GM19463 (cell line): ENCODE data around the gene F5.

ENCODE experiments used
- ATAC-seq: cut with Tn5 transposase; IDR thresholded peaks from one replicate; pipeline ENCODE4 v1.9.1; 2021; ENCODE audit warnings: mild to moderate bottlenecking, moderate library complexity; ENCODE audit not compliant: unreplicated experiment

F5 gene

DNA sequence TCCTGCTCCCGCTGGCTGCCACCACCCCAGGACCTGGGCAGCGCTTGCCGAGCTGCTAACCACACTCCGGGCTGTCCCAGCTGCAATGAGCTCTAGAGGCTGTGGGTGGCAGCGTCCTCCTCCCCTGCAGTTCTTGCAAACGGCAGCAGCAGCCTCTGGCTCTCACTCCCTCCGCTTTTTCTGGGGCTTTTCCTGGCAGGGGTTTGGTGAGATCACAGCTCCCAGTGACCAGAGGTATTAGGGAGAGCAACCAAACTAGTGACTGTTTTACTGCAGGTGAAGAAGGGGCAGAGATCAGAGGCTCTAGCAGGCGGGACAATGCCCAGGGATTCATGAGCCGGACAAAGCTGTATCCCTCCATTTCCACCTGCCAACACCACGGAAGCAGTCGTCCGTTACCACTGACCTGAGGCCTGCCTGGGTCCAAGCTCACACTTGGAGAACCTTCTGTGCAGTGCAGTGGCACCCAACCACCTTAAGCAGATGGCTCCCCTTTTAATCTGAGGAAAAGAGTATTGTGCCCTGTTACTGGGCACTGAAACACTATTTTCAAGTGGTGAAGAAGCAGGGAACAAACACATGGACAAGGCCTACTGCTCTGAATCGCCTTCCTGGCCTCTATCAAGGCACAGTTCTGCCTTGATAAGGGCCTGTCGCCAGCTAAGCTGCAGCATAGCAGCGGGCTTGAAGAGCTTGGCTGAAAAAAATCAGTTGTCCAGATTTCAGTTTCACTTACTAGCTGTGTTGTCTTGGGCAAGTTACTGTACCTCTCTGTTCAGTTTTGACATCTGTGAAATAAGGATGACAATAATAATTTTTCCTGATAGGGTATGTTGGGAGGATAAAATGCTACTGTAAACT is at the start of gene F5:
TSS of gene F5 (minus strand) at position 87 of the 861 bp plus-strand sequence. CDS start 95 bp downstream, outside the sequence.
- peak; percentile 99 for ATAC-seq

DNA sequence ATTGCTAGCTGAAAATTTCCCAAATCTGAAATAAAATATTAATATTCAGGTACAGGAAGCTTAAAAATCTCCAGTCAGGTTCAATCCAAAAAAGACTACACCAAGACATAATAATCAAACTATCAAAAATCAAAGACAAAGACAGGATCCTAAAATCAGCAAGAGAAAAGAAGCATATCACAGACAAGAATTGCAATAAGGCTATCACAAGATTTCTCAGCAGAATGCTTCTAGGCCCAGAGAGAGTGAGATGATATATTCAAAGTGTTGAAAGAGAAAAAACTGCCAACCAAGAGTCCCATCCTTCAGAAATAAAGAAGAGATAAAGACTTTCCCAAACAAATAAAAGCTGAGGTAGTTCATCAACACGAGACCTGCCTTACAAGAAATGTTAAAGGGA is 48.6 kb upstream of the F5 start:
- no peak for ATAC-seq

DNA sequence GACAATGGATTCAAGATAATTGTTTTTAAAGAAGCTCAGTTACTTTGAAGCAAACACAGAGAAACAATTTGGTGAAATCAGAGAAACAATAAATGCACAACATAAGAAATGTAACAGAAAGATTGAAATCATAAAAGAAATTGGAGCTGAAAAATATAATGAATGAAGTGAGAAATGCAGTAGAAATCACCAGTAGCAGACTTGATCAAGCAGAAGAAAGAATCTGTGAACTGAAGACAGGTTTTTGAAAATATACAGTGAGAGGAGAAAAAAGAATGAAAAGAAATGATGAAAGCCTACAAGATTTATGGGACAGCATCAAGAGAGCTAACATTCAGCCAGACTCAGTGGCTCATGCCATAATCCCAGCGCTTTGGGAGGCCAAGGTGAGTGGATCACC is 47.9 kb upstream of the F5 start:
- ATAC-seq = no peak

DNA sequence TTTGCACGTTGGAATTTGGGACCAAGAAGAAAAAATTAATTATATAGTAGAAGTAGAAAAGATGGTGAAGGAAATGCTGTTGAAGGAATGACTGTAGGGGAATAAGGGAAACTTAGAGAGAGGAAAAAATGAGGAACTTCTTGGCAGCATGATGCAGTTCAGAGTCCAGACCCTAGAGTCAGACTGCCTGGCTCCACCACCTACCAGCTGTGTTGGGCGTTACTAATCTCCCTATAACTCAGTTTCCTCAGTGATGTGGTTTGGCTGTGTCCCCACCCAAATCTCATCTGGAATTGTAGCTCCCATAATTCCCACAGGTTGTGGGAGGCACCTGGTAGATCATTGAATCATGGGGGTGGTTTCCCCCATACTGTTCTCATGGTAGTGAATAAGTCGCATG is 45.0 kb upstream of the F5 start:
- no peak for ATAC-seq

DNA sequence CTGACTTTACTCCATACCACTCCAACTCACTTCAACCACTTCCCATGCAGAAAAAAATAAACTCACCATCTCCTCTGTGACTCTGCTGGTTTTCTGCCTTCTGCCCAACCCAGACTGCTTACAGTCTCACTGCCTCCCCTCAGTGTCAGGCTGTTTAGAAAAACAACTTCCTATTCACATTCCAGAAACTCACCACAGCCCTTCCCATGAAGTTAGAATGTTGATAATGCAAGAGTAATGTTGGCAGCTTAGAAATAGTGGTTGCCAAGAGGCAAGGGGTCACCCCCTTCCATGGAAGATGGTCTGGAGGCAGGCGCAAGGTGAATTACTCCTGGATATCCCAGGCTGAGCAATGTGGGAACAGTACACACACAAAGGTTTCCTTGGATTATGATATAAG is 43.7 kb upstream of the F5 start, which contains the start of gene SELP:
TSS of gene SELP (minus strand) at position 119 of the 400 bp plus-strand sequence. CDS start at position 69, 50 bp downstream.
- ATAC-seq = no peak

DNA sequence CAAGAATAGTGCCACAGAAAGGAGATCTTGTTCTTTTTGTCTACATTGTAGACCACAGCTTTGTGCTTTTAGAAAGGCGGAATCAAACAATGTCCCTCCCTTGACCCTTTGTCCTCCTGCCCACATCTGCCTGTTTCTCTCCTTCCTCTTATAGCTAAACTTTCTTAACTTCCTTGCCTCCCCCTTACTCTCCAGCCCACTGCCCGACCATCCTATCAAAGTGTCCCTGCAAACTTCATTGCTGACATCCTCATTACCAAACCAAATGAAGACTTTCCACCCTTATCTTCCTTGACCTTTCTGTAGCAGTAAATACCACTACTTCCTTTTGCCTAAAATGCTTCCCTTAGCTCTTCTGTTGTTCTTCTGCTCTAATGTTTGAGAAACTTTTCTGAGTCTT is 38.6 kb upstream of the F5 start:
- ATAC-seq = no peak

DNA sequence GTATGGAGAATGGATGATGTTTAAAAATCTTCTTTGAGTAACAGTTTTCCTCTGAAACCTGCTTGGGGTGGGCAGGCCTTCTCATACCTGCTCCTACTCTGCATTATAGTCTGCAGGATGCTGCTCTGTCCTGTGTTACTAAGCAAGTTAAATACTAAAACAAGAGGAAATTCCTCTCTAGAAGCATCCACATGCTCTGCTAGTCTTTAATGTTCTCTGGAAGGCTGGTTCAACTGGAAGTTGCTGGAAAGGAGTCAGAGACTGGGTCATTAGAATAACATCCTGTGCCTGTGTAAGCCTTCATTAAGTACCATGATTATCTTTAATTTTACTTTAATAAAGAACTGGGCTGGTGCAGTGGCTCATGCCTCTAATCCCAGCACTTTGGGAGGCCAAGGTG is 37.8 kb upstream of the F5 start:
- ATAC-seq = no peak

DNA sequence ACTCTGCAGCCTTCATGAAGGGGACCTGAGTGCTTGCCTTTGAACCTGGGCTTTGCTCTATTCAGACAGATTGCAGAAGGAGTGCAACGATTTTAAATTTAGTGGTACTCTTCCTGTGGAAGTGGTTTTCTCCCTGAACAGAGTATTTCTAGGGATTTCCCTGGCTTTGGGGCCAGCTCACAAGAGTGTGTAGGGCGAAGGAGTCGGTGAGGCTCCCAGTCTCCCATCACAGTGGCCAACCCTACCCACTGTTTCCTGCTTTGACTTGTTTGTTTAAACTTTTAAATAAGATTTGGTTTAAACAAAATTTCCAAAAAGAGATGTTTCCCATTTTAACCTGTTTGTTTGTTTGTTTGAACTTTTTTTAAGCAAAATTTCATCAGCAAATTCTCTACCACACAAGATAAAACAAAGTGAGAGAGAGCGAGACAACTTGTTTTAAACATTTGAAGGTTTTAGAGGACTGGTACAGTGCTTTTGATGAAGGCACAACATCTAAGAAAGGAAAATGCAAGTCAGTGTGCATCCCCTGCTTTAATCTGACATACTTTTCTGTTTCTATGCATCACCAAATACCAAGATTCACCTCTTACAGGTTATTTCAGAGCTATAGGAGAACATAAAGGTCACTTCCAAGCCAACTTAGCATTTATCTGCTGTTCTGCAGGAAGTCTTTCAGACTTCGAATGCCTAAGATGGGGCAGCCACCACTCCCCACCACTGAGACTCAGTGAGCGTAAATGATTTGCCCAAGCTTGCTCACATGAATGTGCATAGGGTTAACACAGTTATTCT is 37.0 kb upstream of the F5 start:
- no peak for ATAC-seq

DNA sequence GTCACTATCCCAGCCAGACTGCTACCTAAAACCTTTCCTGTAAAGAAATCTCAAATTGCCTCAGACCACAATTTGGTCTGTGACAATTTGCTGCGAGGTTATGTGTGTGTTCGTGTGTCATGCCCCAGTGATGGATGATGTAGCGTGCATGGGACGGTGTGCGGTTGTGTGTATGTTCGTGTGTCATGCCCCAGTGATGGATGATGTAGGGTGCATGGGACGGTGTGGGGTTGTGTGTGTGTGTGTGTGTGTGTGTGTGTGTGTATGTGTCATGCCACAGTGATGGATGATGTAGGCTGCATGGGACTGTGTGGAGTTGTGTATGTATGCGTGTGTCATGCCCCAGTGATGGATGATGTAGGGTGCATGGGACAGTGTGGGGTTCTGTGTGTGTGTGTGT is 34.3 kb upstream of the F5 start:
- ATAC-seq = no peak

DNA sequence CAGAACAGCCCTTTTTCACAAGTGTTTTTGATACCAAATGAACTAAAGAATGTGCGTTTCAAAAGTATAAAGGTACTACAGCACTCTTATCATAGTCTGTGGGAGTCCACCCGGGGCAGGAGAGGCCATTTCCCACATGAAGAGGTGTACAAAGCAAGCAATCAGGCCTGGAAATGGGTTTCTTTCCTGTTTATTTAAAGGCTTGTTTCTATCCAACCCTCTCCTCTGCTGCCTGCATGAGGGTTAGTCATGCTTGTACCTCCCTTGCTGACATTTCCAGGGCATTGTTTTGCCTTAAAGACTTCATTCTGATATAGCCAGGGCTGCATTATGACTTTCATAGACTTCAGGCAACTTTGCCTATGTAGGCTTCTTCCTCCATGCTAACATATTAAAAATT is 32.1 kb upstream of the F5 start:
- ATAC-seq = no peak

DNA sequence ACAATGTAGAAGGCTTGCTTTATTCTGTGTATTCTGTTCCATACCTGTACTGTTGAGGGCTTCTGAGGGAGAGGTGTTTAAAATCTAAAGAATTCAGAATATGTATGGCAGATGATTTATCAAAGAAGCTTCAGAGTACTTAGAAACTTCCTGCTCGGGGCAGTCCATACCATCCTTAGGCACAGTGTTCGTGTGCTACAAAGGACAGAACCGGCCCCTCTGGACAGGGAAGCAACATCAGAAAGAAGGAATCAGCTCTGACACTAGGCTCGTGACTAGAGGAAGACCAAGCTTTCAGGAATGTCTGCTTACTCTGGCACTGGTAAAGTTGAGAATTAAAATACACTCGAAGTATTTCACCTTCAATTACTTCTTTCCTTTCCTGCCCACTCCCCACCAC is 29.5 kb upstream of the F5 start:
- ATAC-seq = no peak

DNA sequence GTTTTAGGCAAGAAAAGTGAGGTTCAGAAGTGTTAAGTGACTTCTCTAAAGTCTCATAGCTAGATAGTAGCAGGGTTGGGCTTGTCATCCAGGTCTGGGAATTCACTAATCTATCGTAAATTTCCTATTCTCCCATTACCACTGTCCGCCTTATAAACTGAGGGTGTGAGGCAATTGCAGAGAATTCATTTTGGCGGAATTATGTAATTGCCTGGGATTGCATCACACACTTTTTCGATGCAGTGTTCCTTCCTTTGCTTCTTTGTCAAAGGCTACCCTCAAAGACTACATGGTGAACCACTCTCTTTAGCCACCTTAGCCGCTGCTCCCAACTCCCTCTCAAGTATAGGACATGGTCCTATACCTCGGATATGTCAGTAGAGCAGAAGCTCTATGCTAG is 24.6 kb upstream of the F5 start:
- no peak for ATAC-seq

DNA sequence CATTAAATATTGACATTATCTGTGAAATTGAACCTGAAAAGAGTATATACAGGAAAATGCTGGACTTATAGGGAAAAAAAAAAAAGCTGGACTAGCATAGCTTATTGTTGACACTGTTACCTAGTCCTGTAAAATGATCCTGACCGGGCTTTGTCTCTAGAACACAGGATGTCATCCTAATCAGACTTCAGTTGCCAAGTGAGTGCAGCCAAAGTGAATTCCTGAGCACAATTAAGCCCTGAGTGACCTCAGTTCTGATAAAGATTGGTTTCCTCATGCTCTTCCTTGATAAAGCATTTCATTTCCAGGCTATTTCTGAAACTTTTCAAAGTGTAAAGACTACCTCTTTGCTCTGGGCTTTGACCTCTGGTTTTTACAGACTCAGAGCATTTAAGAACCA is 23.8 kb upstream of the F5 start:
- no peak for ATAC-seq

DNA sequence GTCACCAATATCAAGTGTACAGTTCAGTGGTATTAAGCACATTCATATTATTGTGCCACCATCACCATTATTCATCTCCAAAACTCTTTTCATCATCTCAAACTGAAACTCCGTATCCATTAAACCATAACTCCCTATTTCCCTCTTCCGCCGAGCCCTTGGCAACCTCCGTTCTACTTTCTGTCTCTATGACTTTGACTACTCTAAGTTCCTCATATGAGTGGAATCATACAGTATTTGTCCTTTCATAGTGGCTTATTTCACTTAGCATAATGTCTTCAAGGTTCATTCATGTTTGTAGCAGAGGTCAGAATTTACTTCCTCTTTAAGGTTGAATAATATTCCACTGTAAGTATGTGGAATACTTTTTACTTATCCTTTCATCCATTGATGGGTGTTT is 21.9 kb upstream of the F5 start:
- ATAC-seq = no peak

DNA sequence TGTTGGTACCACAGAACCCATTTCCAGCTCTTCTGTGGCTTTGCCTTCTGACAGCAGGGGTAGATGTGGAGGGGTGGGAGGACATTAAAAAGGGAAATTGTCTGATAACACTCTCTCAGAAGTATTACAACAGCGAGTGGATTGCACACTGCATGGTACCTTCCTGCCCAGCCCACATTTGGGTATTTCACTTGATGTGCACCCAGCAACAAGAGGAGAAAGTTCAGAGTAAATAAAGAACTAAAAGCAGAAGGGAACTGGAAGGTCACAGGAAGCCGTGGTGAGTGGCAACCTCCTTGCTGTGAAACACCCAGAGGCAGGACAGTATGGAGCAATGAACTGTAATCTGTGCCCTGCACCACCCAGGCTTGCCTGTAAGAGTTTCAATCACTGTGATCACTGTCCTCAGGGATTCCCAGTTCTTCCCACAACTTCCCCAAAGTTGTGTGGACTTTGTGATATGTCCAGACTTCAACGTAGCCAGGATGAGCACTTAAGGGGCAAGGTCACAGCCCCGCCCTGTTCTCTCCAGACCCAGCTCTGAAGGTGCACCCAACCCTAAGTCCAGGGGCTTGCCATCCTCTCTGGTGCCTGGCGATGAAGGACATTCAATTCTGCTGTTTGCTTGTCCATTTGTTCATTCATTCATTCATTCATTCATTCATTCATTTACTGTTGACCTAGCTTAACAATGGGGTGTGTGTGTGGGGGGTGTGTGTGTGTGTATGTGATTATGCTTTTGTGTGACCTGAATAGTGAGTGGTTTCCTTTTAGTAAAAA is 18.7 kb upstream of the F5 start:
- no peak for ATAC-seq

DNA sequence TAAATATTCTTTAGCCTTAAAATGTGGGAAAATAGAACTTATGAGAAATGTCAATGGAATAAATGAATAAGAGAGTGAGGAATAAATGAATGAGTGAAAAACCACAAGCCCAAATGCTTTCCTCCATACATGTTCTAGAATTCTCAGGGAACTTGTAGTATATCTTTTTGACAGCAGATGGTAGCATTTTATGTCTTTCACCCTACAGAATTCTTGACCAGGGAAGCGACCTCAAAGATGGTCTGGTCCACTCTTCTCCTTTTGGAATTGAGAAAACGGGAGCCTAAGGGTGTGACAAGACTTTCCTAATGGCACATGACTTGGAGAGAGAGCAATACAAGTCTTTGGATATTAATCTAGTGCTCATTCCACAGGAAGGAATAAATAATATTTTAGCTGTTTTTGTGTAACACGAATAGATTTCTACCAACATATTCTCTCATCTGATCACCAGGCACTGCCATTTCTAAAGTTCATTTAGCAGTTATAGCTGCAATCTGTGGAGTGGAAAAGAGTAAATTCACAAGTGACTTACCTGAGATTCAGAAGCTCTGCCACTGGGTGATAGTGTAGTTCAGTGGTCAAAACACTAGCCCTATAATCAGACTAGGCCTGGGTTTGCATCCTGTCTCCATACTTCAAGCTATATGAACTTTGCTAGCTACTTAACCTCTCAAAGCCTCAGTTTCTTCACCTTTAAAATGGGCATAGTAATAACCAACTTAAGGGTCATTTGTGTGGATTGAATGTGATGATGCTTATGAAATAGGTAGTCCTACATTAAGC is 15.0 kb upstream of the F5 start:
- no peak for ATAC-seq

DNA sequence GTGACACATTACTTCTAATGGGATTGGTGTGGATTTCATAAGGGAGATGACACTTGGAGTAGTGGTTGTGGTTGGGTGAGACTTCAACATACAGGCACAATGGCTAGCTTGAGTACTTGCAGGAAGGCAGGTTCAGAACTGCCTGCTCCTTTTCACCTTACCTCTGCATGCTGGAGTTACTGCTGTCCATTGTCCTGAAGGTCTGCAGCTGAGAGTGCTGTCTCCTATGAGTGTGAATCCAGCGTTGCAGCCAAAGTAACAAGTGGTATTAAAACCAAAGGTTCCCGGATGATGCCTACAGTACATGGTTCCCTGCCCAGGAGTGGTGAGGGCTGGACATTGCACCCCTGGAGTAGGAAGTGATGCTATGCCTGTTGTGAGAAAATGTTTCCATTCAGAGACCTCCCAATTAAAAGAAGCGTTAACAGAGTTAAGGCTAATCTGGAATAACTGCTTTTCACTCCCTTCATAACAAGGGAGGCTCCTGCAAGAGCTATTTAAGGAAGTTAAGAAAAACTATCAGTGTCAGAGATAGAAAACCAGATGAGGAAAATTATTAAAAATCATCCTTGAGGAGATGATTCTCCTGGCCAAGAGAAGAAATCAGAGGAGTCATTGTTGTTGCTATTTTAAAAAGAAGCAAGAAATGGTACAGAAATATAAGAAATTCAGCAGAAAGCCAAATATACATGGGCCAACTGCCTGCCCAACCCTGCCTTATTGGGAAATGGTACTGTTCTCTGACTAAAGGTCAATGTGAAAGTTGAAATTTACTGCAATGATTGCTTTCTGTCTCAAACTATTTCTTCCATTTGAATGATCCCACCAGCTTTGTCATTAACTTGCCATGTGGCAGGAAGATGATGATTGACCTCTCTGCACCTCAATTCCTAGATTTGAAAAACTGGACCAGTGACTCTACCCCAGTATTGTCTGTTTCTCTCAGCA is 9.8 kb upstream of the F5 start:
- ATAC-seq = no peak

DNA sequence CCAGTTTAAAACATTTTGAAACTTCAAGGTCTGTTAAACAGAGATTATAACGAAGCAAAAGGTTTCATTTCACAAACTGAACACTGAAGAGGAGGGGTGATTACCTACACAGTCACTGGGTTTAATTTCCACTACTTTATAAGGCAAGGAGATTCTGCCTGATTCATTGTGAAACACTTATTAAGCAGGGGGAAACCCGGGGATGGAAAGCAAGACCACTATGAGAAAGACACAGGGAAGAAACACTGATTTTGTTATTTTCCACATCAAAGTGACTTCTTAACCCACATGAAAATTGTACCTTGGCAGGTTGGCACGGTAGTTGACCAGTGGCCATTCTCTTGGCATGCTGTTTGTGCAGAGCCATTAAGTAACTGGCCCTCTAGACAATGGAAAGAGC is 8.1 kb upstream of the F5 start:
- ATAC-seq = peak; percentile 83

DNA sequence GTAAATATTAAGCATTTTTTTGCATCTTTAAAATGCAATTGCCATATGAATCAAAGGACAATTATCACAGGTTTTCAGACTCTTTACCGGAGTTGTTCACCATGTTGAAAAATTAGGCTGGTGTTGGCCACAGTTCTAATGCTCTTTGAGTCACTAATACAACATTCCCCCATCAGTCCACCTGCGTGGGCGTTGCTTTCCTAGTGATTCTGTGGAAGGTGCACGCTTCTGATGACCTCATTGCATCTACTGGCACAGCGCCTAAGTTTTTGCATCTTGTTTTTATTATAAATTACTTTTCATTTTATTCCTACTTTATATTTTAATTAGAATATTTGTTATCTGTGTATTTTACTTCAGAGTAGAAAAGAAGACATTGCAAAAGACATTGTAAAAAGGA is 4.7 kb upstream of the F5 start:
- ATAC-seq = no peak
